K562 (cell line): ENCODE data around the gene LDAH. TPM values are rescaled to one million over a fixed set of nuclear protein-coding genes. Genes with fewer than 3 reads are reported as not detected.

Source experiments
- DPF2 ChIP-seq: fragments of 450-650 bp; IDR thresholded peaks from 2 replicates; pipeline ENCODE4 v1.6.1; 2016
- FOXK2 ChIP-seq, 2 experiments: fragments of 450-650 bp; IDR thresholded peaks in 1 of 2; conservative IDR thresholded peaks in 1 of 2; 2 replicates each; pipeline ENCODE4 v1.6.1; 2016; ENCODE audit warnings: low read depth in 2 of 2, mild to moderate bottlenecking in 1 of 2
- MBD2 ChIP-seq: sonication (generic); IDR thresholded peaks from 2 replicates; pipeline ENCODE4 v1.6.1; 2016; ENCODE audit warnings: low read depth, borderline replicate concordance
- RFX1 ChIP-seq: fragments of 450-650 bp; IDR thresholded peaks from 2 replicates; pipeline ENCODE4 v1.6.1; 2016; ENCODE audit warnings: mild to moderate bottlenecking, moderate library complexity
- RUNX1 ChIP-seq: sonication (generic); IDR thresholded peaks from 2 replicates; pipeline ENCODE4 v1.6.1; 2016; ENCODE audit warnings: antibody characterized with exemption, low read depth
- SIX5 ChIP-seq, 2 experiments: IDR thresholded peaks; 2 replicates each; pipeline ENCODE4 v1.6.1; 2011; ENCODE audit warnings: low read length in 2 of 2, borderline replicate concordance in 1 of 2, low read depth in 1 of 2, mild to moderate bottlenecking in 1 of 2, moderate library complexity in 1 of 2; ENCODE audit not compliant: insufficient read depth in 1 of 2
- TAL1 ChIP-seq: fragments of 450-650 bp; IDR thresholded peaks from 2 replicates; pipeline ENCODE4 v1.6.1; 2016; ENCODE audit warnings: mild to moderate bottlenecking
- TRIM24 ChIP-seq, 2 experiments: fragments of 450-650 bp; IDR thresholded peaks; 2 replicates each; pipeline ENCODE4 v1.6.1; 2016
- ZBED1 ChIP-seq: IDR thresholded peaks from 2 replicates; pipeline ENCODE4 v1.6.1; 2014
- ZKSCAN1 ChIP-seq: fragments of 150-350 bp; IDR thresholded peaks from 2 replicates; pipeline ENCODE4 v1.6.1; 2016; ENCODE audit warnings: low read depth, low read length
- ZNF24 ChIP-seq: fragments of 450-650 bp; IDR thresholded peaks from 2 replicates; pipeline ENCODE4 v1.6.1; 2016
- polyA plus RNA-seq, 8 experiments: library from polyadenylated mRNA; depleted of rRNA in 4 of 8; stranded (reverse) in 5 of 8; unstranded in 3 of 8; fragments of >200 nt; fragmentation: Nextera tagmentation in 2 of 8; fragmentation: Illumina TruSeq in 1 of 8; extraction: Ambion mirVana in 2 of 8; extraction: Trizol in 1 of 8; gene quantifications; 2 replicates each; pipeline versions ENCODE4 v1.2.1 to v1.2.3, GENCODE V29; 2011 to 2014; ENCODE audit warnings: inconsistent platforms in 1 of 8, missing spikeins in 1 of 8
- total RNA-seq, 7 experiments: library from RNA; depleted of rRNA in 6 of 7; stranded (reverse); fragments of >200 nt in 6 of 7; fragmentation: Illumina TruSeq in 2 of 7; extraction: Trizol in 2 of 7; gene quantifications; 2 replicates each; pipeline versions ENCODE4 v1.2.1 to v1.2.3, GENCODE V29; 2011 to 2021; ENCODE audit warnings: low replicate concordance in 1 of 7
- TF ChIP-seq, protein P1 (sequence below), 2 experiments: fragments of 150-350 bp in 1 of 2; IDR thresholded peaks; 2 replicates each; pipeline ENCODE4 v1.6.1; 2012 to 2016; ENCODE audit warnings: low read depth in 2 of 2, low read length in 2 of 2, mild to moderate bottlenecking in 1 of 2, moderate library complexity in 1 of 2
- TF ChIP-seq, protein P2 (sequence below), 2 experiments: fragments of 450-650 bp in 1 of 2; sonication (generic) in 1 of 2; formaldehyde crosslinking in 1 of 2; IDR thresholded peaks; 2 replicates each; pipeline versions ENCODE4 v1.7.1 to v1.9.0; 2016 to 2022; ENCODE audit warnings: inconsistent platforms in 1 of 2, mild to moderate bottlenecking in 1 of 2, missing genetic modification reagents in 1 of 2
- TF ChIP-seq, protein P3 (sequence below): fragments of 450-650 bp; IDR thresholded peaks from 2 replicates; pipeline ENCODE4 v1.6.1; 2018; ENCODE audit warnings: mild to moderate bottlenecking, low read depth; ENCODE audit not compliant: partially characterized antibody
- TF ChIP-seq, protein P4 (sequence below): fragments of 250-450 bp; sonication (Bioruptor Pico); IDR thresholded peaks from 2 replicates; pipeline ENCODE4 v1.8.0; 2021; ENCODE audit warnings: moderate library complexity, mild to moderate bottlenecking, inconsistent platforms

Gene LDAH
- total and polyA plus RNA-seq, 9 of the 15 experiments (the other 6 are each of a cell fraction or from before 2014, with no cell fraction given) = 22.3 to 60.1 (median 40.0) TPM

DNA sequence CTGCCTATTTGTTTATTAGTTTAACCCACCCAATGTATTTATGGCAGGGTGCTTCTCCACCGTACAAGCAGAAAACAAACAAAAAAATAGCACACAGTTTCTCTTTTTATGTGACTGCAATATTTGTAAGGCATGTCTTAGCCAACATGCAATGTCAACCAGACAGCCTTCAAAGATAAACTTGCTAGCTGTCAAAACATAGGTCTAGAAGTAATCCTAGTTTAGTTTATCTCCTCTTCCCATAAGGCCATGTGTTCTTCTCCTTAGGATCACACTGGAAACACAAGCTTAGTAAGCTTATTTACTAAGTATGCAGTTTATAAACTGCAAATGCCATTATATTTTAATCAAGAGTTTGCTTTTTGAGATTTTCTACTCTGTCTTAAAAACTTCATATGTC is 75.6 kb downstream of the LDAH start (continued):
- TF ChIP-seq, protein P1, sequence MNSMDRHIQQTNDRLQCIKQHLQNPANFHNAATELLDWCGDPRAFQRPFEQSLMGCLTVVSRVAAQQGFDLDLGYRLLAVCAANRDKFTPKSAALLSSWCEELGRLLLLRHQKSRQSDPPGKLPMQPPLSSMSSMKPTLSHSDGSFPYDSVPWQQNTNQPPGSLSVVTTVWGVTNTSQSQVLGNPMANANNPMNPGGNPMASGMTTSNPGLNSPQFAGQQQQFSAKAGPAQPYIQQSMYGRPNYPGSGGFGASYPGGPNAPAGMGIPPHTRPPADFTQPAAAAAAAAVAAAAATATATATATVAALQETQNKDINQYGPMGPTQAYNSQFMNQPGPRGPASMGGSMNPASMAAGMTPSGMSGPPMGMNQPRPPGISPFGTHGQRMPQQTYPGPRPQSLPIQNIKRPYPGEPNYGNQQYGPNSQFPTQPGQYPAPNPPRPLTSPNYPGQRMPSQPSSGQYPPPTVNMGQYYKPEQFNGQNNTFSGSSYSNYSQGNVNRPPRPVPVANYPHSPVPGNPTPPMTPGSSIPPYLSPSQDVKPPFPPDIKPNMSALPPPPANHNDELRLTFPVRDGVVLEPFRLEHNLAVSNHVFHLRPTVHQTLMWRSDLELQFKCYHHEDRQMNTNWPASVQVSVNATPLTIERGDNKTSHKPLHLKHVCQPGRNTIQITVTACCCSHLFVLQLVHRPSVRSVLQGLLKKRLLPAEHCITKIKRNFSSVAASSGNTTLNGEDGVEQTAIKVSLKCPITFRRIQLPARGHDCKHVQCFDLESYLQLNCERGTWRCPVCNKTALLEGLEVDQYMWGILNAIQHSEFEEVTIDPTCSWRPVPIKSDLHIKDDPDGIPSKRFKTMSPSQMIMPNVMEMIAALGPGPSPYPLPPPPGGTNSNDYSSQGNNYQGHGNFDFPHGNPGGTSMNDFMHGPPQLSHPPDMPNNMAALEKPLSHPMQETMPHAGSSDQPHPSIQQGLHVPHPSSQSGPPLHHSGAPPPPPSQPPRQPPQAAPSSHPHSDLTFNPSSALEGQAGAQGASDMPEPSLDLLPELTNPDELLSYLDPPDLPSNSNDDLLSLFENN (IDR thresholded peaks at IDR 0.05; ENCODE audit: low read depth in 2 of 2, low read length in 2 of 2) = 0 out of 4 replicates have a peak, but pooled peaks of 1 of the 2 experiments have one; percentile 50
- TF ChIP-seq, protein P2, sequence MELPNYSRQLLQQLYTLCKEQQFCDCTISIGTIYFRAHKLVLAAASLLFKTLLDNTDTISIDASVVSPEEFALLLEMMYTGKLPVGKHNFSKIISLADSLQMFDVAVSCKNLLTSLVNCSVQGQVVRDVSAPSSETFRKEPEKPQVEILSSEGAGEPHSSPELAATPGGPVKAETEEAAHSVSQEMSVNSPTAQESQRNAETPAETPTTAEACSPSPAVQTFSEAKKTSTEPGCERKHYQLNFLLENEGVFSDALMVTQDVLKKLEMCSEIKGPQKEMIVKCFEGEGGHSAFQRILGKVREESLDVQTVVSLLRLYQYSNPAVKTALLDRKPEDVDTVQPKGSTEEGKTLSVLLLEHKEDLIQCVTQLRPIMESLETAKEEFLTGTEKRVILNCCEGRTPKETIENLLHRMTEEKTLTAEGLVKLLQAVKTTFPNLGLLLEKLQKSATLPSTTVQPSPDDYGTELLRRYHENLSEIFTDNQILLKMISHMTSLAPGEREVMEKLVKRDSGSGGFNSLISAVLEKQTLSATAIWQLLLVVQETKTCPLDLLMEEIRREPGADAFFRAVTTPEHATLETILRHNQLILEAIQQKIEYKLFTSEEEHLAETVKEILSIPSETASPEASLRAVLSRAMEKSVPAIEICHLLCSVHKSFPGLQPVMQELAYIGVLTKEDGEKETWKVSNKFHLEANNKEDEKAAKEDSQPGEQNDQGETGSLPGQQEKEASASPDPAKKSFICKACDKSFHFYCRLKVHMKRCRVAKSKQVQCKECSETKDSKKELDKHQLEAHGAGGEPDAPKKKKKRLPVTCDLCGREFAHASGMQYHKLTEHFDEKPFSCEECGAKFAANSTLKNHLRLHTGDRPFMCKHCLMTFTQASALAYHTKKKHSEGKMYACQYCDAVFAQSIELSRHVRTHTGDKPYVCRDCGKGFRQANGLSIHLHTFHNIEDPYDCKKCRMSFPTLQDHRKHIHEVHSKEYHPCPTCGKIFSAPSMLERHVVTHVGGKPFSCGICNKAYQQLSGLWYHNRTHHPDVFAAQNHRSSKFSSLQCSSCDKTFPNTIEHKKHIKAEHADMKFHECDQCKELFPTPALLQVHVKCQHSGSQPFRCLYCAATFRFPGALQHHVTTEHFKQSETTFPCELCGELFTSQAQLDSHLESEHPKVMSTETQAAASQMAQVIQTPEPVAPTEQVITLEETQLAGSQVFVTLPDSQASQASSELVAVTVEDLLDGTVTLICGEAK (IDR thresholded peaks at IDR 0.05) = no peak
- TF ChIP-seq, protein P2 (CRISPR knock-in tag; IDR thresholded peaks at IDR 0.05) = no peak
- TF ChIP-seq FOXK2 (conservative IDR thresholded peaks at IDR 0.05 in 1 of 2, IDR thresholded peaks at IDR 0.05 in 1 of 2; ENCODE audit: low read depth in 2 of 2) (peak; percentile 79 to 88; a peak in 3 of 4 replicates), RUNX1 (no peak), ZBED1 (no peak), ZKSCAN1 (no peak), RFX1 (no peak), DPF2 (peak; percentile 88), TRIM24 (IDR thresholded peaks at IDR 0.05) (peak; percentile 35 to 67; a peak in 2 of 4 replicates), TAL1 (peak; percentile 84), SIX5 (IDR thresholded peaks at IDR 0.05; ENCODE audit: borderline replicate concordance in 1 of 2, insufficient read depth in 1 of 2, low read depth in 1 of 2, low read length in 2 of 2) (no peak), ZNF24 (no peak), MBD2 (0 out of 2 replicates have a peak, but pooled peaks have one; percentile 15)
- TF ChIP-seq, protein P3, sequence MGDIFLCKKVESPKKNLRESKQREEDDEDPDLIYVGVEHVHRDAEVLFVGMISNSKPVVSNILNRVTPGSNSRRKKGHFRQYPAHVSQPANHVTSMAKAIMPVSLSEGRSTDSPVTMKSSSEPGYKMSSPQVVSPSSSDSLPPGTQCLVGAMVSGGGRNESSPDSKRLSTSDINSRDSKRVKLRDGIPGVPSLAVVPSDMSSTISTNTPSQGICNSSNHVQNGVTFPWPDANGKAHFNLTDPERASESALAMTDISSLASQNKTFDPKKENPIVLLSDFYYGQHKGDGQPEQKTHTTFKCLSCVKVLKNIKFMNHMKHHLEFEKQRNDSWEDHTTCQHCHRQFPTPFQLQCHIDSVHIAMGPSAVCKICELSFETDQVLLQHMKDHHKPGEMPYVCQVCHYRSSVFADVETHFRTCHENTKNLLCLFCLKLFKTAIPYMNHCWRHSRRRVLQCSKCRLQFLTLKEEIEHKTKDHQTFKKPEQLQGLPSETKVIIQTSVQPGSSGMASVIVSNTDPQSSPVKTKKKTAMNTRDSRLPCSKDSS = no peak
- TF ChIP-seq, protein P4, sequence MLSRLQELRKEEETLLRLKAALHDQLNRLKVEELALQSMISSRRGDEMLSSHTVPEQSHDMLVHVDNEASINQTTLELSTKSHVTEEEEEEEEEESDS (CRISPR knock-in tag) = no peak
